ENCODE measurements around the gene MRPL58.
"Not testable (repeated sequence)": the region's sequence is repeated elsewhere in the genome, so short reads cannot be mapped to it uniquely, and the experiment has no call there.

MRPL58 gene

GRCh38 chr17:74992223-74992622 is 20.2 kb upstream of the MRPL58 start:
- H3K9me3 ChIP-seq (ENCODE audit: control insufficient read depth, insufficient read depth, low read length), result no peaks in the 10 kb centered on the region
- H3K9ac ChIP-seq (ENCODE audit: low read depth, low read length), result no peak overlapping the region
- H3K4me1 ChIP-seq (ENCODE audit: control insufficient read depth, insufficient read depth, low read length), result peaks cover 5% of the 10 kb centered on the region
- H3K36me3 ChIP-seq (ENCODE audit: control insufficient read depth, insufficient read depth, low read length), result no peaks in the 10 kb centered on the region
- no peak overlapping the region for H3K4me3 ChIP-seq (ENCODE audit: low read depth, low read length)
- no peaks in the 10 kb centered on the region for H3K27me3 ChIP-seq (ENCODE audit: control insufficient read depth, insufficient read depth, low read length)

GRCh38 chr17:74994440-74994839 is 18.0 kb upstream of the MRPL58 start:
- H3K36me3 ChIP-seq (ENCODE audit: control insufficient read depth, insufficient read depth, low read length), result no peaks in the 10 kb centered on the region
- H3K9me3 ChIP-seq (ENCODE audit: control insufficient read depth, insufficient read depth, low read length), result no peaks in the 10 kb centered on the region
- H3K4me3 ChIP-seq (ENCODE audit: low read depth, low read length), result no peak overlapping the region
- H3K4me1 ChIP-seq (ENCODE audit: control insufficient read depth, insufficient read depth, low read length), result no peaks in the 10 kb centered on the region
- H3K27me3 ChIP-seq (ENCODE audit: control insufficient read depth, insufficient read depth, low read length), result no peaks in the 10 kb centered on the region
- no peak overlapping the region for H3K9ac ChIP-seq (ENCODE audit: low read depth, low read length)

GRCh38 chr17:74995847-74996246 is 16.6 kb upstream of the MRPL58 start:
- Histone ChIP-seq H3K4me3 (ENCODE audit: low read depth, low read length) (no peak overlapping the region), H3K27me3 (ENCODE audit: control insufficient read depth, insufficient read depth, low read length) (no peaks in the 10 kb centered on the region), H3K4me1 (ENCODE audit: control insufficient read depth, insufficient read depth, low read length) (no peaks in the 10 kb centered on the region), H3K9me3 (ENCODE audit: control insufficient read depth, insufficient read depth, low read length) (no peaks in the 10 kb centered on the region), H3K36me3 (ENCODE audit: control insufficient read depth, insufficient read depth, low read length) (no peaks in the 10 kb centered on the region), H3K9ac (ENCODE audit: low read depth, low read length) (no peak overlapping the region)

- Histone ChIP-seq H3K36me3 (ENCODE audit: control insufficient read depth, insufficient read depth, low read length) (peaks cover 15% of the 10 kb centered on the region), H3K4me1 (ENCODE audit: control insufficient read depth, insufficient read depth, low read length) (no peaks in the 10 kb centered on the region), H3K9ac (ENCODE audit: low read depth, low read length) (no peak overlapping the region), H3K9me3 (ENCODE audit: control insufficient read depth, insufficient read depth, low read length) (no peaks in the 10 kb centered on the region), H3K27me3 (ENCODE audit: control insufficient read depth, insufficient read depth, low read length) (no peaks in the 10 kb centered on the region), H3K4me3 (ENCODE audit: low read depth, low read length) (no peak overlapping the region)
Measured at GRCh38 chr17:74998783-74999182, 13.7 kb upstream of the MRPL58 start.

- Histone ChIP-seq H3K4me1 (ENCODE audit: control insufficient read depth, insufficient read depth, low read length) (no peaks in the 10 kb centered on the region), H3K4me3 (ENCODE audit: low read depth, low read length) (no peak overlapping the region), H3K27me3 (ENCODE audit: control insufficient read depth, insufficient read depth, low read length) (no peaks in the 10 kb centered on the region), H3K9ac (ENCODE audit: low read depth, low read length) (no peak overlapping the region), H3K36me3 (ENCODE audit: control insufficient read depth, insufficient read depth, low read length) (peaks cover 18% of the 10 kb centered on the region), H3K9me3 (ENCODE audit: control insufficient read depth, insufficient read depth, low read length) (no peaks in the 10 kb centered on the region)
Measured at GRCh38 chr17:74999523-74999922, 12.9 kb upstream of the MRPL58 start.

GRCh38 chr17:75001915-75002843 is 10.3 kb upstream of the MRPL58 start:
- H3K4me1 ChIP-seq (ENCODE audit: control insufficient read depth, insufficient read depth, low read length), result no peaks in the 10 kb centered on the region
- no peaks in the 10 kb centered on the region for H3K27me3 ChIP-seq (ENCODE audit: control insufficient read depth, insufficient read depth, low read length)
- H3K9me3 ChIP-seq (ENCODE audit: control insufficient read depth, insufficient read depth, low read length), result no peaks in the 10 kb centered on the region
- no peak overlapping the region for H3K4me3 ChIP-seq (ENCODE audit: low read depth, low read length)
- peaks cover 18% of the 10 kb centered on the region for H3K36me3 ChIP-seq (ENCODE audit: control insufficient read depth, insufficient read depth, low read length)
- H3K9ac ChIP-seq (ENCODE audit: low read depth, low read length), result no peak overlapping the region

- Histone ChIP-seq H3K27me3 (ENCODE audit: control insufficient read depth, insufficient read depth, low read length) (no peaks in the 10 kb centered on the region), H3K36me3 (ENCODE audit: control insufficient read depth, insufficient read depth, low read length) (peaks cover 18% of the 10 kb centered on the region), H3K4me3 (ENCODE audit: low read depth, low read length) (no peak overlapping the region), H3K9ac (ENCODE audit: low read depth, low read length) (no peak overlapping the region), H3K4me1 (ENCODE audit: control insufficient read depth, insufficient read depth, low read length) (no peaks in the 10 kb centered on the region), H3K9me3 (ENCODE audit: control insufficient read depth, insufficient read depth, low read length) (no peaks in the 10 kb centered on the region)
Measured at GRCh38 chr17:75003070-75003956, 9.2 kb upstream of the MRPL58 start.

- Histone ChIP-seq H3K36me3 (ENCODE audit: control insufficient read depth, insufficient read depth, low read length) (peaks cover 18% of the 10 kb centered on the region), H3K27me3 (ENCODE audit: control insufficient read depth, insufficient read depth, low read length) (no peaks in the 10 kb centered on the region), H3K4me1 (ENCODE audit: control insufficient read depth, insufficient read depth, low read length) (no peaks in the 10 kb centered on the region), H3K9me3 (ENCODE audit: control insufficient read depth, insufficient read depth, low read length) (no peaks in the 10 kb centered on the region), H3K4me3 (ENCODE audit: low read depth, low read length) (no peak overlapping the region), H3K9ac (ENCODE audit: low read depth, low read length) (no peak overlapping the region)
Measured at GRCh38 chr17:75003957-75004355, 8.5 kb upstream of the MRPL58 start.

- no peaks in the 10 kb centered on the region for H3K27me3 ChIP-seq (ENCODE audit: control insufficient read depth, insufficient read depth, low read length)
- H3K4me1 ChIP-seq (ENCODE audit: control insufficient read depth, insufficient read depth, low read length), result no peaks in the 10 kb centered on the region
- H3K4me3 ChIP-seq (ENCODE audit: low read depth, low read length), result no peak overlapping the region
- no peak overlapping the region for H3K9ac ChIP-seq (ENCODE audit: low read depth, low read length)
- peaks cover 18% of the 10 kb centered on the region for H3K36me3 ChIP-seq (ENCODE audit: control insufficient read depth, insufficient read depth, low read length)
- H3K9me3 ChIP-seq (ENCODE audit: control insufficient read depth, insufficient read depth, low read length), result no peaks in the 10 kb centered on the region
Measured at GRCh38 chr17:75004371-75004770, 8.1 kb upstream of the MRPL58 start.

GRCh38 chr17:75005291-75005690 is 7.2 kb upstream of the MRPL58 start:
- no peaks in the 10 kb centered on the region for H3K27me3 ChIP-seq (ENCODE audit: control insufficient read depth, insufficient read depth, low read length)
- H3K9me3 ChIP-seq (ENCODE audit: control insufficient read depth, insufficient read depth, low read length), result no peaks in the 10 kb centered on the region
- H3K4me1 ChIP-seq (ENCODE audit: control insufficient read depth, insufficient read depth, low read length), result no peaks in the 10 kb centered on the region
- H3K4me3 ChIP-seq (ENCODE audit: low read depth, low read length), result no peak overlapping the region
- no peak overlapping the region for H3K9ac ChIP-seq (ENCODE audit: low read depth, low read length)
- H3K36me3 ChIP-seq (ENCODE audit: control insufficient read depth, insufficient read depth, low read length), result peaks cover 18% of the 10 kb centered on the region

GRCh38 chr17:75006084-75006483 is 6.4 kb upstream of the MRPL58 start:
- not testable (repeated sequence) for H3K9ac ChIP-seq (ENCODE audit: low read depth, low read length); H3K9me3 ChIP-seq (ENCODE audit: control insufficient read depth, insufficient read depth, low read length); H3K27me3 ChIP-seq (ENCODE audit: control insufficient read depth, insufficient read depth, low read length); H3K4me1 ChIP-seq (ENCODE audit: control insufficient read depth, insufficient read depth, low read length); H3K4me3 ChIP-seq (ENCODE audit: low read depth, low read length)
- peaks cover 17% of the 10 kb centered on the region for H3K36me3 ChIP-seq (ENCODE audit: control insufficient read depth, insufficient read depth, low read length)
